GM12878 (cell line): ENCODE measurements around the gene P4HA2. TPM values are rescaled to one million over a fixed set of nuclear protein-coding genes. Genes with fewer than 3 reads are reported as not detected.

Source experiments
- BMI1 ChIP-seq: fragments of 450-650 bp; IDR thresholded peaks from 2 replicates; pipeline ENCODE4 v1.6.1; 2016; ENCODE audit warnings: mild to moderate bottlenecking, moderate library complexity, borderline replicate concordance
- CBX3 ChIP-seq: fragments of 200-600 bp; sonication (generic); IDR thresholded peaks from 2 replicates; pipeline ENCODE4 v1.6.1; 2016; ENCODE audit warnings: low read depth, borderline replicate concordance
- CEBPB ChIP-seq, 2 experiments: fragments of 150-350 bp in 1 of 2; IDR thresholded peaks; 2 replicates each; pipeline ENCODE4 v1.6.1; 2012 to 2014; ENCODE audit warnings: low read depth in 2 of 2, low read length in 2 of 2, borderline replicate concordance in 1 of 2, inconsistent platforms in 1 of 2
- CHD1 ChIP-seq: IDR thresholded peaks from 2 replicates; pipeline ENCODE4 v1.6.1; 2012; ENCODE audit warnings: low read depth, low read length, improper control_type of control experiment
- CHD4 ChIP-seq: fragments of 200-600 bp; sonication (generic); IDR thresholded peaks from 2 replicates; pipeline ENCODE4 v1.6.1; 2016; ENCODE audit warnings: mild to moderate bottlenecking
- CREM ChIP-seq: IDR thresholded peaks from 2 replicates; pipeline ENCODE4 v1.6.1; 2014; ENCODE audit warnings: antibody characterized with exemption, low read depth
- EED ChIP-seq: sonication (generic); IDR thresholded peaks from 2 replicates; pipeline ENCODE4 v1.6.1; 2016; ENCODE audit warnings: antibody characterized with exemption, low read depth
- ETV6 ChIP-seq, 2 experiments: fragments of 450-650 bp in 1 of 2; IDR thresholded peaks in 1 of 2; conservative IDR thresholded peaks in 1 of 2; 2 replicates each; pipeline ENCODE4 v1.6.1; 2014; ENCODE audit warnings: antibody characterized with exemption in 1 of 2, borderline replicate concordance in 1 of 2, low read depth in 1 of 2, mild to moderate bottlenecking in 1 of 2, moderate library complexity in 1 of 2
- FOS ChIP-seq: IDR thresholded peaks from 3 replicates; pipeline ENCODE4 v1.6.1; 2011; ENCODE audit warnings: borderline replicate concordance; ENCODE audit not compliant: insufficient read length; ENCODE audit errors: extremely low read depth
- FOXM1 ChIP-seq: IDR thresholded peaks from 2 replicates; pipeline ENCODE4 v1.6.1; 2012; ENCODE audit warnings: low read depth, mild to moderate bottlenecking, inconsistent platforms, low read length, moderate library complexity
- GABPA ChIP-seq: IDR thresholded peaks from 2 replicates; pipeline ENCODE4 v1.6.1; 2014; ENCODE audit warnings: antibody characterized with exemption, low read depth, mild to moderate bottlenecking, inconsistent platforms
- IRF4 ChIP-seq: IDR thresholded peaks from 2 replicates; pipeline ENCODE4 v1.6.1; 2011; ENCODE audit warnings: low read depth, low read length
- JUNB ChIP-seq: IDR thresholded peaks from 2 replicates; pipeline ENCODE4 v1.6.1; 2016; ENCODE audit warnings: antibody characterized with exemption, mild to moderate bottlenecking
- NR2F1 ChIP-seq: fragments of 450-650 bp; conservative IDR thresholded peaks from 2 replicates; pipeline ENCODE4 v1.6.1; 2017; ENCODE audit warnings: mild to moderate bottlenecking
- RAD21 ChIP-seq: IDR thresholded peaks from 2 replicates; pipeline ENCODE4 v1.6.1; 2011; ENCODE audit warnings: mild to moderate bottlenecking, low read depth, low read length, moderate library complexity; ENCODE audit not compliant: insufficient read depth
- RAD51 ChIP-seq: fragments of 450-650 bp; IDR thresholded peaks from 2 replicates; pipeline ENCODE4 v1.6.1; 2016; ENCODE audit warnings: moderate library complexity, mild to moderate bottlenecking, inconsistent platforms
- SIN3A ChIP-seq: IDR thresholded peaks from 2 replicates; pipeline ENCODE4 v1.6.1; 2012; ENCODE audit warnings: low read depth, low read length, improper control_type of control experiment
- SPI1 ChIP-seq: IDR thresholded peaks from 2 replicates; pipeline ENCODE4 v1.6.1; 2011; ENCODE audit warnings: low read depth, mild to moderate bottlenecking, low read length, moderate library complexity, borderline replicate concordance; ENCODE audit not compliant: insufficient read depth
- SREBF1 ChIP-seq: IDR thresholded peaks from 2 replicates; pipeline ENCODE4 v1.6.1; 2012; ENCODE audit warnings: mild to moderate bottlenecking, low read length
- SUZ12 ChIP-seq: fragments of 200-600 bp; sonication (generic); IDR thresholded peaks from one replicate; pipeline ENCODE4 v1.6.1; 2018; ENCODE audit warnings: antibody characterized with exemption, mild to moderate bottlenecking; ENCODE audit not compliant: unreplicated experiment
- YBX1 ChIP-seq: fragments of 450-650 bp; IDR thresholded peaks from 2 replicates; pipeline ENCODE4 v1.6.1; 2016; ENCODE audit warnings: antibody characterized with exemption
- ZNF24 ChIP-seq: fragments of 450-650 bp; IDR thresholded peaks from 2 replicates; pipeline ENCODE4 v1.6.1; 2017; ENCODE audit warnings: antibody characterized with exemption, mild to moderate bottlenecking
- polyA plus RNA-seq, 11 experiments: library from polyadenylated mRNA; depleted of rRNA in 4 of 11; unstranded in 6 of 11; stranded (reverse) in 5 of 11; fragments of >200 nt; fragmentation: Nextera tagmentation in 4 of 11; fragmentation: Illumina TruSeq in 1 of 11; extraction: Ambion mirVana in 4 of 11; extraction: Trizol in 1 of 11; gene quantifications; 1 replicate in 1 of 11; 2 replicates in 10 of 11; pipeline versions ENCODE4 v1.2.1 to v1.2.3, GENCODE V29; 2011 to 2016; ENCODE audit warnings: inconsistent platforms in 2 of 11, missing spikeins in 2 of 11, low read depth in 1 of 11
- total RNA-seq, 4 experiments: library from RNA; depleted of rRNA in 3 of 4; stranded (reverse); fragments of >200 nt in 3 of 4; fragmentation: Illumina TruSeq in 1 of 4; extraction: Trizol in 1 of 4; gene quantifications; 2 replicates each; pipeline versions ENCODE4 v1.2.1 to v1.2.3, GENCODE V29; 2013 to 2021
- TF ChIP-seq, protein P1 (sequence below): IDR thresholded peaks from 2 replicates; pipeline ENCODE4 v1.6.1; 2012; ENCODE audit warnings: improper control_type of control experiment, low read depth, low read length; ENCODE audit not compliant: insufficient replicate concordance
- TF ChIP-seq, protein P2 (sequence below): fragments of 450-650 bp; formaldehyde crosslinking; IDR thresholded peaks from 2 replicates; pipeline ENCODE4 v1.4.0; 2022; ENCODE audit warnings: mild to moderate bottlenecking, moderate library complexity

Gene P4HA2
- total and polyA plus RNA-seq, 10 of the 15 experiments (the other 5 are each of a cell fraction or from before 2014, with no cell fraction given) = 4.7 to 10.9 (median 7.5) TPM

DNA sequence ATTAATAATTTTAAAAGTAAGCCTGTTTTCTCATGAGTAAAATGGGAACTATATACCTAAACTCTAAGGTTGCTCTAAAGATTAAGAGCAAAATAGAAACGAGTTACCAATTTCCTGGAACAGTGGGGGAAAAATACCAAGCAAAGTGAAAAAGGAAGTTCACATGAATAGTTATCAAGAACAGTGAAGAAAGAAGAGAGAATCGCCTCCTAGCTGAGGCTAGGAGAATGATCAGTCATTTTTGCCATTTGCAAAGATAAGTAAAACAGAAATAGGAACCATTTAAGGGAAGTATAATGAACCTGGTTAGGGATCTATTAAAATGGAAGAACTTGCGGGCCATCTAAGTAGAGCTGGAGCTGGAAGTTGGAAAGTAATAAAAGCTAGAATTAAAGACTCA, 50.7 kb downstream of the P4HA2 start (continued):
- TF ChIP-seq, protein P1, sequence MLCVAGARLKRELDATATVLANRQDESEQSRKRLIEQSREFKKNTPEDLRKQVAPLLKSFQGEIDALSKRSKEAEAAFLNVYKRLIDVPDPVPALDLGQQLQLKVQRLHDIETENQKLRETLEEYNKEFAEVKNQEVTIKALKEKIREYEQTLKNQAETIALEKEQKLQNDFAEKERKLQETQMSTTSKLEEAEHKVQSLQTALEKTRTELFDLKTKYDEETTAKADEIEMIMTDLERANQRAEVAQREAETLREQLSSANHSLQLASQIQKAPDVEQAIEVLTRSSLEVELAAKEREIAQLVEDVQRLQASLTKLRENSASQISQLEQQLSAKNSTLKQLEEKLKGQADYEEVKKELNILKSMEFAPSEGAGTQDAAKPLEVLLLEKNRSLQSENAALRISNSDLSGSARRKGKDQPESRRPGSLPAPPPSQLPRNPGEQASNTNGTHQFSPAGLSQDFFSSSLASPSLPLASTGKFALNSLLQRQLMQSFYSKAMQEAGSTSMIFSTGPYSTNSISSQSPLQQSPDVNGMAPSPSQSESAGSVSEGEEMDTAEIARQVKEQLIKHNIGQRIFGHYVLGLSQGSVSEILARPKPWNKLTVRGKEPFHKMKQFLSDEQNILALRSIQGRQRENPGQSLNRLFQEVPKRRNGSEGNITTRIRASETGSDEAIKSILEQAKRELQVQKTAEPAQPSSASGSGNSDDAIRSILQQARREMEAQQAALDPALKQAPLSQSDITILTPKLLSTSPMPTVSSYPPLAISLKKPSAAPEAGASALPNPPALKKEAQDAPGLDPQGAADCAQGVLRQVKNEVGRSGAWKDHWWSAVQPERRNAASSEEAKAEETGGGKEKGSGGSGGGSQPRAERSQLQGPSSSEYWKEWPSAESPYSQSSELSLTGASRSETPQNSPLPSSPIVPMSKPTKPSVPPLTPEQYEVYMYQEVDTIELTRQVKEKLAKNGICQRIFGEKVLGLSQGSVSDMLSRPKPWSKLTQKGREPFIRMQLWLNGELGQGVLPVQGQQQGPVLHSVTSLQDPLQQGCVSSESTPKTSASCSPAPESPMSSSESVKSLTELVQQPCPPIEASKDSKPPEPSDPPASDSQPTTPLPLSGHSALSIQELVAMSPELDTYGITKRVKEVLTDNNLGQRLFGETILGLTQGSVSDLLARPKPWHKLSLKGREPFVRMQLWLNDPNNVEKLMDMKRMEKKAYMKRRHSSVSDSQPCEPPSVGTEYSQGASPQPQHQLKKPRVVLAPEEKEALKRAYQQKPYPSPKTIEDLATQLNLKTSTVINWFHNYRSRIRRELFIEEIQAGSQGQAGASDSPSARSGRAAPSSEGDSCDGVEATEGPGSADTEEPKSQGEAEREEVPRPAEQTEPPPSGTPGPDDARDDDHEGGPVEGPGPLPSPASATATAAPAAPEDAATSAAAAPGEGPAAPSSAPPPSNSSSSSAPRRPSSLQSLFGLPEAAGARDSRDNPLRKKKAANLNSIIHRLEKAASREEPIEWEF = no peak
- TF ChIP-seq, protein P2, sequence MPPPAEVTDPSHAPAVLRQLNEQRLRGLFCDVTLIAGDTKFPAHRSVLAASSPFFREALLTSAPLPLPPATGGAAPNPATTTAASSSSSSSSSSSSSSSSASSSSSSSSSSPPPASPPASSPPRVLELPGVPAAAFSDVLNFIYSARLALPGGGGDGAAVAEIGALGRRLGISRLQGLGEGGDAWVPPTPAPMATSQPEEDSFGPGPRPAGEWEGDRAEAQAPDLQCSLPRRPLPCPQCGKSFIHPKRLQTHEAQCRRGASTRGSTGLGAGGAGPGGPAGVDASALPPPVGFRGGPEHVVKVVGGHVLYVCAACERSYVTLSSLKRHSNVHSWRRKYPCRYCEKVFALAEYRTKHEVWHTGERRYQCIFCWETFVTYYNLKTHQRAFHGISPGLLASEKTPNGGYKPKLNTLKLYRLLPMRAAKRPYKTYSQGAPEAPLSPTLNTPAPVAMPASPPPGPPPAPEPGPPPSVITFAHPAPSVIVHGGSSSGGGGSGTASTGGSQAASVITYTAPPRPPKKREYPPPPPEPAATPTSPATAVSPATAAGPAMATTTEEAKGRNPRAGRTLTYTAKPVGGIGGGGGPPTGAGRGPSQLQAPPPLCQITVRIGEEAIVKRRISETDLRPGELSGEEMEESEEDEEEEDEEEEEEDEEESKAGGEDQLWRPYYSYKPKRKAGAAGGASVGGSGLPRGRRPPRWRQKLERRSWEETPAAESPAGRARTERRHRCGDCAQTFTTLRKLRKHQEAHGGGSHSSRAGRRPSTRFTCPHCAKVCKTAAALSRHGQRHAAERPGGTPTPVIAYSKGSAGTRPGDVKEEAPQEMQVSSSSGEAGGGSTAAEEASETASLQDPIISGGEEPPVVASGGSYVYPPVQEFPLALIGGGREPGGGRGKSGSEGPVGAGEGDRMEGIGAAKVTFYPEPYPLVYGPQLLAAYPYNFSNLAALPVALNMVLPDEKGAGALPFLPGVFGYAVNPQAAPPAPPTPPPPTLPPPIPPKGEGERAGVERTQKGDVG (CRISPR knock-in tag) = no peak
- TF ChIP-seq SUZ12 (no peak), SIN3A (no peak), ZNF24 (peak; percentile 79), CBX3 (no peak), IRF4 (0 out of 2 replicates have a peak, but pooled peaks have one; percentile 19), FOXM1 (0 out of 2 replicates have a peak, but pooled peaks have one; percentile 41), CREM (peak; percentile 27; the same call in 1 of the 2 replicates), JUNB (peak; percentile 40), GABPA (no peak), ETV6 (conservative IDR thresholded peaks at IDR 0.05 in 1 of 2, IDR thresholded peaks at IDR 0.05 in 1 of 2; ENCODE audit: borderline replicate concordance in 1 of 2, low read depth in 1 of 2) (peak in 1 of 2 experiments; percentile 78; a peak in 1 of 4 replicates), BMI1 (no peak), SPI1 (no peak), YBX1 (no peak), CHD4 (no peak), CEBPB (IDR thresholded peaks at IDR 0.05; ENCODE audit: borderline replicate concordance in 1 of 2, low read depth in 2 of 2, low read length in 2 of 2) (no peak), RAD51 (no peak), EED (no peak), CHD1 (no peak), RAD21 (peak; percentile 65), SREBF1 (no peak), FOS (no peak), NR2F1 (no peak)
